GM13977 (cell line): ENCODE measurements around the gene FOXO6.

ENCODE experiments used
- DNase-seq: peaks from one replicate; pipeline ENCODE4 v3.0.0; 2012; ENCODE audit warnings: low spot score
- in situ Hi-C: fragments of 300-500 bp; cut with MboI; formaldehyde crosslinking; loops from one replicate; pipeline ENCODE4 v1.12.0; 2022; ENCODE audit warnings: low sequenced_read_pairs, low pct_unique_long_range_greater_than_20kb, mixed read lengths, inconsistent platforms; ENCODE audit not compliant: unreplicated experiment
- TF ChIP-seq, protein P1 (sequence below): IDR thresholded peaks from 2 replicates; pipeline ENCODE4 v1.5.1; 2012; ENCODE audit warnings: mild to moderate bottlenecking, control low read depth; ENCODE audit not compliant: insufficient read depth; ENCODE audit errors: extremely low read depth, missing control alignments

Gene FOXO6

DNA sequence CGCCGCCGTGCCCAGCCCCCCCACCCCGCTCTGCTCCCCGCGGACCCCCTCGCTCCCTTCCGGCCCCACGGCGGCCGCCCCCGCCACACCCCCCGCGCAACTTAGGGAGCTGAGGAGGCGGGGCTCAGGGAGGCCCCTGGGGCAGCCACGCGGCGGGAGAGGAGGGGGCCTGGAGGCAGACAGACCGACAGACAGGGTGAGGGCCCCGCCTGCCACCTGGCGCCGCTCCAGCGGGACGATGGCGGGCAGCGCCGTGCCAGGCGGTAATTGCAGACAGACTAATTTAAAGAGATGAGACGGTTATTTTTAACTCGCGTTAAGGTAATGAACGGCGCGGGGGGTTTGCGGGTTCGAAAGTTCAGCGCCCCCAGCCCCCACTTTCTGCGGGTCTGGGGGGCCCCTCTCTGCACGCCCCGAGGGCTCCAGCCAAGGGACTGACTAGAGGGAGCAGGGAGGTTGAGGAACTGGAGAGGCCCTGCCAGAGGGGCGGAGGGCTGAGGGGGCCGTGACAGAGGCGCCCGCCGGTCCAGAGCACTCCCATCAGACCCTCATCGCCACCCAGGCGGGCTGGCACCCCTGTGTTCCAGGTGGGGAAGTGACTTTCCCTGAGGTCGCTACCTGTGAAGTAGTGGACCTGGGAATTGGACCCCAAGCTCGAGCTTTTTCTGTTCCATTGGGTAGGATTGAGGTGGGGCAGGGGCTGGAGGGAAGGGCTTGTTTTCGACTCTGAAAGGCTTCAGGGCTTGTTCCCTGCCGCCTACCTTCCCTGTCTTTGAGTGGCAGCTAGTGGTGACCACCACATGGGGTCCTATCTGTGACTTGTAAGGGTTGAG lies 5.4 kb downstream of the FOXO6 start:
- in situ Hi-C loops: no loop called here
- DNase-seq: peak; percentile 42
- TF ChIP-seq, protein P1, sequence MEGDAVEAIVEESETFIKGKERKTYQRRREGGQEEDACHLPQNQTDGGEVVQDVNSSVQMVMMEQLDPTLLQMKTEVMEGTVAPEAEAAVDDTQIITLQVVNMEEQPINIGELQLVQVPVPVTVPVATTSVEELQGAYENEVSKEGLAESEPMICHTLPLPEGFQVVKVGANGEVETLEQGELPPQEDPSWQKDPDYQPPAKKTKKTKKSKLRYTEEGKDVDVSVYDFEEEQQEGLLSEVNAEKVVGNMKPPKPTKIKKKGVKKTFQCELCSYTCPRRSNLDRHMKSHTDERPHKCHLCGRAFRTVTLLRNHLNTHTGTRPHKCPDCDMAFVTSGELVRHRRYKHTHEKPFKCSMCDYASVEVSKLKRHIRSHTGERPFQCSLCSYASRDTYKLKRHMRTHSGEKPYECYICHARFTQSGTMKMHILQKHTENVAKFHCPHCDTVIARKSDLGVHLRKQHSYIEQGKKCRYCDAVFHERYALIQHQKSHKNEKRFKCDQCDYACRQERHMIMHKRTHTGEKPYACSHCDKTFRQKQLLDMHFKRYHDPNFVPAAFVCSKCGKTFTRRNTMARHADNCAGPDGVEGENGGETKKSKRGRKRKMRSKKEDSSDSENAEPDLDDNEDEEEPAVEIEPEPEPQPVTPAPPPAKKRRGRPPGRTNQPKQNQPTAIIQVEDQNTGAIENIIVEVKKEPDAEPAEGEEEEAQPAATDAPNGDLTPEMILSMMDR: no peak

DNA sequence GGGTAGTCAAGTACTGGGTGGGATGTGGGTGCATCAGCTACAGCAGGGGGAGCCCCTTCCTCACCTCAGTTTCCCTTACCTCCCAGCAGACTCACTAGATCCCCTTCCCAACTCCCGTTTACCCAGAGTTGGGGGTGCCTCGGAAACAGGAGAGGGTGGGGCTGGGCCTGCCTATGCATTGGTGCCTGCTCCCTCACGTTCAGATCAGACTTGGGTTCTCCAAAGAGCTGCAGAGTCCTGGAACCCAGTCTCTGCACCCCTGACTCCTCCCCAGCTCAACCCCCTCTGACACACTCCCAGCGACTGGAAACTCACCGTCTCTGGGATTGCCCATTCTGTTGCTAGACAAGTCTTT lies 6.0 kb downstream of the FOXO6 start:
- TF ChIP-seq, protein P1: no peak
- in situ Hi-C loops: no loop called here
- no peak for DNase-seq

DNA sequence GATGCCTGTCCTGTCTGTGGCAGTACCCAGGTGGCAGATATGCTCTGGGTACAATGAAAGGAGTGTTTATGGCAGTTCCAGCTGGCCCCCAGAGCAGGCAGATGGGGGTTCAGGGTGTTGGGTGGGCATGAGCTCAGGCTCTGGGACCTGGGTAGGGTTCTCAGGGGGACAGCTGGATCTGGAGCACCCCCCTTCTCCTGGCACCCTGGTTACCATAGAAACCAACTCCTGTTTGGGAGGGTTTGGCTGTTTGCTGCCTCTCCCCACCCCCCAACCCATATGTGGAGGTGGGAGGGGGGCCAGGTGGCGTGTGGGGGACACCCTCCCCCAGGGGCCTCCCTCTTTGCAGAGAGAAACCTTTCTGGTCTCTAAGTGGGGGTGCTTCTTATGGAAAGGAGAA lies 7.1 kb downstream of the FOXO6 start:
- in situ Hi-C loops: no loop called here
- DNase-seq: no peak
- TF ChIP-seq, protein P1: no peak

DNA sequence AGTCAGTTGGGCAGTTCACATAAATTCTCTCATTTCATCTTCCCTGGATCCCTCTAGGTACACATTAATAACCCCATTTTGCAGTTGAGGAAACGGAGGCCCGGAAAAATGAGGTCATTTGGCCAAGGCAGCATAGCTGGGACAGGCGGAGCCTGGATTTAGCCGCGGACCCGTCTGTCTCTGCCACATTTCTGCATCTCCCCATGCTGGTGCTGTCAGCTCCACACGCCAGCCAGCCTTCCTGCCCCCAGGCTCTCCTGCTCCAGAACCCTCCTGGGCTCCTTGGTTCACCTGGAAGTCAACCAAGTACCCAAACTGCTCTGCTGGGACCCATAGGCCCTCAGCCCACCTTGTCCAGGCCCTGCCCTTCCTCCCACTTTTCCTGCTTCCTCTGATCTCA lies 7.6 kb downstream of the FOXO6 start:
- in situ Hi-C loops: no loop called here
- no peak for DNase-seq
- TF ChIP-seq, protein P1: no peak

DNA sequence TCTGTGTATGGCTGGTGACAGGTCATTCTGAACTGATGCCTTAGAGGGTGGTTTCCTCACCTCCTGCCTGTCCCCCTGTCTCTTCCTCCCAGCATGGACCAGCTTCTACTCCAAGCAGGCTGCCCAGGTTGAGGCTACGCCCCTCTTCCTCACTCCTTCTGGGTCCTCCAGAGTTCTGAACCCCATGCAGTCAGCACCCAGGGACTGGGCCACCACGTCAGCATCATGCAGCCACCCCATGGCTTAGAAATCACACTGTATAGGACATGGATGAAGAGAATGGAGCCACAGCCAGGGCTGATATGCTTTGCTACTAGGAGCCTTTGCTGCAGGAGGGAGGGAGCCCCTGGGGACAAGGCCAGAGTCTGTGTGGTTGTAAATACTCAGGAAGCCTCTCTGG lies 8.3 kb downstream of the FOXO6 start:
- in situ Hi-C loops: no loop called here
- no peak for DNase-seq
- TF ChIP-seq, protein P1: no peak

DNA sequence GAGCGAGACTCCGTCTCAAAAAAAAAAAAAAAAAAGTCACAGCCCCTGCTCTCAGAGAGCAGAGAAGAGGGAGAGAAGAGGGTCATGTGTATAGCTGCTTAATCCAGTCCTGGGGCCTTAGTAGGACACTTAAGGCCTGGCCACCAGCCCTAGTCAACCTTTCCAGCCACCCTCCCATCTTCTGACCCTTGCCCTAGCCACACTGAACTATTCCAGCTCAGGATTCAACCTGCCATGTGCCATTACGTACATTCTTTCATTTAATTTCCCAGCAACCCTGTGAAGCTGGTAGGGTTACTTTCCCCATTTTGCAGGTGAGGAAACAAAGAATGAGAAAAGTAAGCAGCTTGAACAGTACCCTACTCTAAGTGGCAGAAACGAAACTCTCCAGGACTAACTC lies 9.0 kb downstream of the FOXO6 start:
- no peak for DNase-seq
- TF ChIP-seq, protein P1: no peak
- in situ Hi-C loops: no loop called here
